Tibial nerve (tissue), 4 donors: ENCODE measurements around the gene CLEC19A. TPM values are rescaled to one million over a fixed set of nuclear protein-coding genes. Genes with fewer than 3 reads are reported as not detected.

Source experiments
- DNase-seq, 2 donors: peaks; one replicate each; pipeline ENCODE4 v3.0.0-alpha.2; 2019; ENCODE audit warnings: low spot score in 2 of 2
- H3K27ac ChIP-seq, 4 donors: fragments of 200-600 bp; sonication (generic) in 3 of 4; one replicate each; pipeline ENCODE4 v1.5.1; 2017 to 2019; ENCODE audit warnings: mild to moderate bottlenecking in 1 of 4
- H3K27me3 ChIP-seq, 2 donors: fragments of 200-600 bp; sonication (generic) in 1 of 2; one replicate each; pipeline versions ENCODE4 v1.5.1 to v1.6.0; 2017 to 2019
- H3K36me3 ChIP-seq, 3 donors: fragments of 200-600 bp; sonication (generic); one replicate each; pipeline ENCODE4 v1.5.1; 2018 to 2019
- H3K4me1 ChIP-seq, 4 donors: fragments of 200-600 bp; sonication (generic) in 3 of 4; one replicate each; pipeline ENCODE4 v1.5.1; 2017 to 2019
- H3K4me3 ChIP-seq, 4 donors: fragments of 200-600 bp; sonication (generic) in 3 of 4; one replicate each; pipeline ENCODE4 v1.5.1; 2017 to 2019; ENCODE audit warnings: mild to moderate bottlenecking in 1 of 4, moderate library complexity in 1 of 4
- H3K9me3 ChIP-seq, 4 donors: fragments of 200-600 bp; sonication (generic) in 3 of 4; one replicate each; pipeline ENCODE4 v1.5.1; 2017 to 2019
- CTCF ChIP-seq, 5 experiments: fragments of 200-600 bp in 3 of 5; fragments of 450-650 bp in 2 of 5; sonication (generic) in 3 of 5; IDR thresholded peaks; one replicate each; pipeline ENCODE4 v1.5.1; 2016 to 2019; ENCODE audit warnings: antibody characterized with exemption in 5 of 5, mild to moderate bottlenecking in 3 of 5, moderate library complexity in 2 of 5
- EP300 ChIP-seq, 2 donors: sonication (generic); formaldehyde crosslinking; IDR thresholded peaks; one replicate each; pipeline ENCODE4 v1.6.1; 2017; ENCODE audit warnings: antibody characterized with exemption in 2 of 2, mild to moderate bottlenecking in 1 of 2
- POLR2A ChIP-seq, 2 donors: fragments of 450-650 bp; IDR thresholded peaks; one replicate each; pipeline ENCODE4 v1.6.1; 2017; ENCODE audit warnings: antibody characterized with exemption in 2 of 2, mild to moderate bottlenecking in 2 of 2, moderate library complexity in 2 of 2
- WGBS, 2 donors: methylation state at CpG; one replicate each; pipeline ENCODE4 v1.1.5; 2018; 5-methylcytosine and 5-hydroxymethylcytosine counted together
- total RNA-seq, 4 donors: library from RNA; depleted of rRNA; stranded (reverse); fragments of >200 nt; gene quantifications; one replicate each; pipeline ENCODE4 v1.1.0, GENCODE V29; 2016

CLEC19A gene
- total RNA-seq, 4 donors from 2014 or later, result not detected

GRCh38 chr16:19252904-19253303 is 32.6 kb upstream of the CLEC19A start:
- DNase-seq, result no peak
- no peak overlapping the region for H3K27ac ChIP-seq
- H3K27me3 ChIP-seq, result no peaks in the 10 kb centered on the region
- TF ChIP-seq POLR2A (IDR thresholded peaks at IDR 0.05) (no peak), EP300 (IDR thresholded peaks at IDR 0.05) (no peak), CTCF (IDR thresholded peaks at IDR 0.05) (no peak)
- H3K36me3 ChIP-seq, result no peaks in the 10 kb centered on the region
- H3K4me1 ChIP-seq, result no peaks in the 10 kb centered on the region
- H3K9me3 ChIP-seq, result peaks cover 0 to 2% (median 0%) of the 10 kb centered on the region in 4 donors
- WGBS, 2 donors, result 72 to 86% methylated on average over 2 of the region's 2 CpGs
- no peak overlapping the region for H3K4me3 ChIP-seq

- no peak for TF ChIP-seq CTCF (IDR thresholded peaks at IDR 0.05)
- TF ChIP-seq EP300 (IDR thresholded peaks at IDR 0.05), result no peak
- TF ChIP-seq POLR2A (IDR thresholded peaks at IDR 0.05), result no peak
- Histone ChIP-seq H3K27me3 (no peaks in the 10 kb centered on the region), H3K4me1 (no peaks in the 10 kb centered on the region), H3K27ac (no peak overlapping the region), H3K4me3 (no peak overlapping the region), H3K36me3 (no peaks in the 10 kb centered on the region), H3K9me3 (no peaks in the 10 kb centered on the region)
- WGBS, 2 donors, result 79 to 90% methylated on average over 4 of the region's 4 CpGs
- DNase-seq, result no peak
Measured at GRCh38 chr16:19254611-19255010, 30.9 kb upstream of the CLEC19A start.

- no peak for DNase-seq
- WGBS, 2 donors, result 86 to 89% methylated on average over 4 of the region's 4 CpGs
- Histone ChIP-seq H3K4me1 (no peaks in the 10 kb centered on the region), H3K27ac (no peak overlapping the region), H3K4me3 (no peak overlapping the region), H3K27me3 (no peaks in the 10 kb centered on the region), H3K9me3 (peaks cover 0 to 13% (median 0%) of the 10 kb centered on the region in 4 donors), H3K36me3 (no peaks in the 10 kb centered on the region)
- TF ChIP-seq EP300 (IDR thresholded peaks at IDR 0.05) (no peak), POLR2A (IDR thresholded peaks at IDR 0.05) (no peak), CTCF (IDR thresholded peaks at IDR 0.05) (no peak)
Measured at GRCh38 chr16:19264123-19264673, 21.3 kb upstream of the CLEC19A start.

GRCh38 chr16:19265380-19265930 is 20.1 kb upstream of the CLEC19A start:
- no peak for DNase-seq
- Histone ChIP-seq H3K36me3 (no peaks in the 10 kb centered on the region), H3K27ac (no peak overlapping the region), H3K27me3 (no peaks in the 10 kb centered on the region), H3K4me3 (no peak overlapping the region), H3K9me3 (peaks cover 0 to 13% (median 0%) of the 10 kb centered on the region in 4 donors), H3K4me1 (no peaks in the 10 kb centered on the region)
- 39 to 43% methylated on average over 9 of the region's 9 CpGs for WGBS, 2 donors
- no peak for TF ChIP-seq POLR2A (IDR thresholded peaks at IDR 0.05)
- TF ChIP-seq CTCF (IDR thresholded peaks at IDR 0.05), result no peak
- TF ChIP-seq EP300 (IDR thresholded peaks at IDR 0.05), result no peak

GRCh38 chr16:19266774-19267173 is 18.8 kb upstream of the CLEC19A start:
- Histone ChIP-seq H3K27ac (no peak overlapping the region), H3K9me3 (peaks cover 0 to 13% (median 0%) of the 10 kb centered on the region in 4 donors), H3K4me1 (no peaks in the 10 kb centered on the region), H3K27me3 (no peaks in the 10 kb centered on the region), H3K36me3 (no peaks in the 10 kb centered on the region), H3K4me3 (no peak overlapping the region)
- WGBS, 2 donors, result 91 to 93% methylated on average over 11 of the region's 11 CpGs
- TF ChIP-seq EP300 (IDR thresholded peaks at IDR 0.05) (no peak), POLR2A (IDR thresholded peaks at IDR 0.05) (no peak), CTCF (IDR thresholded peaks at IDR 0.05) (no peak)
- no peak for DNase-seq
